HG03139 (cell line): ENCODE results near the gene GP1BB.

Source experiments
- ATAC-seq: cut with Tn5 transposase; IDR thresholded peaks from one replicate; pipeline ENCODE4 v1.9.1; 2021; ENCODE audit not compliant: unreplicated experiment

GP1BB gene

DNA sequence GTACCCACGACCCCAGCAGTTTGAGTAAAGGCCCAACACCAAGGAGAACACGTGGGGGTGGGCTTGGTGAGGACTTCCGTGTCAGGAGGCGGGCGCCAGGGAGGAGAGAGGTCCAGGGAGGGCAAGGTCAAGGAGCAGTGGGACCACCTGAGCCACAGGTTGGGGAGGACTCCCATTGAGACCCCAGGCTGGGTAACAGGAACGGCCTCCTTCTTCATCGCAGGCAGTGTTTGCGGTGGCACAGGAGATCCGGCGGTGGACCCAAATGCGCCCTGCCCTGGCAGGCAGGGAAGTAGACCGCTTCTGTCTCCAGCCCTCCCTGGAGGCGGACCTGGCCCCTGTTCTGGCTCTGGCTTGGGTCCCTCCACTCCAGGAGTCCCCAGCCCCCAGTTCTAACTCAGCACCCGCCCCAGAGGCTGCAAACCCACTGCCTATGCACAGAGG, 31.4 kb downstream of the GP1BB start:
- no peak for ATAC-seq

DNA sequence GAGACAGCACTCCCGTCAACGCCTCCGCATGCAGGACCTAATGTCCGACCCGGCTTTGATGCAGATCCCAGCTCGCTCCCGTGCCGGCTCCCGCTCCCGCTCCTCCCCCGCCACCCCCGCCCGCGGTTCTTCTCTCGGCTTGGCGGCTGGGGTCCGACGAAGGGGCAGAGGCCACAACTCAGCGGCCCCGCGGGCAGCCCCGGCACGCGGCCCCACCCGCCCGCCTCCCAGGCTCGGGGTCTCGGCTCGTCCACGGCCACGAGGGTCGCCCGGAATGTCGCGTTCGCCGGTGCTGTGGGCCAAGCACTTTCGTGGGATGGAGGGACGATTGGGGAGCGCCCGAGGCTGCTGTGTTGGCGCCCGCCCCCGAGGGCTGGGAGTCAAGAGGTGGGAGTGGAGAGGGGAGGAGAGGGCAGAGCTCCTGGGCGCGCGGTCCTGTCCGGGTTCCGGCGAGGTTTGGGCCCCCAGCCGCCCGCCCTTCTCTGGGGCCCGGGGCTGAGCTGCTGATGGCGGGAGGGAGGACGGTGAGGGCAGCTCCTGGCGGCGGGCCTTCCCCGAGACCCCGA, 31.9 kb downstream of the GP1BB start:
- ATAC-seq = no peak

DNA sequence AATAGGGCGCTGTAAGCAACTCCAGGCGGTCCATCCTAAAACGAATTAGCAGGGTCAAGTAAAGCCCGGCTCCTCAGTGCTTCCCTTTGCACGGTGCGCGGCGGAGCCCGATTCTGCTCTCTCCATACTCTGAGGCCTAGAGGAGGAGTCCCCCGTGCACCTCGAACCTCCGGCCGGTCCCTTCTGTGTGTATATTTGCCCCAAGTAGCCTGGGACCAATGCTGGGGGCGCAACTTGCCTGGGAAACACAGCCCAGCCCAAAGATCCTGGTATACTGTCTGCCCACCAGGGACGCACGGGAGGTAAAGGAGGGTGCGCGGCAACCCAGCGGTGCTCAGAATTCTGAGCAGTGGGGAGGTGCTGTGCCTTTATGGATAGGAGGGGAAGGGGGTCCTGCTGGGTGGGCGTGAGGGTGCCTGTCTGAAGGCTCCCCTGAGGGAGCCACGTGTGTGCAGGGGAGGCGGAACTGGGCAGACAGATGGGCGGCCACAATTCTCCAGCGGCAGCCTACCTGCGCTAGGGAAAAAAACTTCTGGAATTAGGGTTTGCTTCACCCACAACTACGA, 32.5 kb downstream of the GP1BB start:
- no peak for ATAC-seq

GRCh38 chr22:19756288-19757128, 33.2 kb downstream of the GP1BB start:
- no peak for ATAC-seq

DNA sequence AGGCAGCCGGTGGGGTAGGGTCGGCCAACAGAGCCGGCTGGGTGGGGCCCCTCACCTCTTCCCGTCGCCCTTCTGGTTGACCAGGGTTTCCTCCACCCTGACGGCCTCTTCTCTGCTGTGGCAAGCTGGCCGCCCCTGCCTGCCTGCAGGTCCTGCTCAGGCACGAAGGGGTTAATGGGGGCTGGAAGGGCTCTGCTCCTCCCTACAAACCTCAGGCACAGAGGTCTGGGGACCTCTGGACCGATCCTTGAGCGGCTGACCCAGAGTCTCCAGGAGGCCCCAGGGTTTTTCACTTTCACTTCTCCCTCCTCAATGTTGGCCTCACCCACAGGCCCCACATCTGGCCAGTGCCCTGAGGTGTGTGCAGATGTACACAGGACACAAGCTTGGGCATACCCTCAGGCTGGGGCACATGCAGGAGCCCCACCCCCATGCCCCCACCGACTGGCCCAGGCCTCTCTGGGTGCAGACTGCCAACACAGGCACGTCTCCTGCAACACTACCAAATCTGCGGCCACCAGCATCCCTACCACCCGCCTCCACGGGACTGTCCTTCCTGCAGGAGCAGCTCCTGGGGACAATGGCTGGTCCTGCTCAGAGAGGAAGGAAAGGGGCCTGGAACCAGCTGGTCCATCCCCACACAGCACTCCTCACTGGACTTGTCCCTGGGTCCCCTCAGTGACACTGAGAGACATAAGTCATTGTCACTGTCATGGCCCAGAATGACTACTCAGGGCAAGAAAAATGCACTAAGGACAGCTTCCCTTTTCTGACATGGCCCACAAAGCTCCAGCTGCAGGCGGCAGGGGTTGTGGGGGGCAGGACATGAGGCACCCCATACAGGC, 34.0 kb downstream of the GP1BB start:
- ATAC-seq = no peak

DNA sequence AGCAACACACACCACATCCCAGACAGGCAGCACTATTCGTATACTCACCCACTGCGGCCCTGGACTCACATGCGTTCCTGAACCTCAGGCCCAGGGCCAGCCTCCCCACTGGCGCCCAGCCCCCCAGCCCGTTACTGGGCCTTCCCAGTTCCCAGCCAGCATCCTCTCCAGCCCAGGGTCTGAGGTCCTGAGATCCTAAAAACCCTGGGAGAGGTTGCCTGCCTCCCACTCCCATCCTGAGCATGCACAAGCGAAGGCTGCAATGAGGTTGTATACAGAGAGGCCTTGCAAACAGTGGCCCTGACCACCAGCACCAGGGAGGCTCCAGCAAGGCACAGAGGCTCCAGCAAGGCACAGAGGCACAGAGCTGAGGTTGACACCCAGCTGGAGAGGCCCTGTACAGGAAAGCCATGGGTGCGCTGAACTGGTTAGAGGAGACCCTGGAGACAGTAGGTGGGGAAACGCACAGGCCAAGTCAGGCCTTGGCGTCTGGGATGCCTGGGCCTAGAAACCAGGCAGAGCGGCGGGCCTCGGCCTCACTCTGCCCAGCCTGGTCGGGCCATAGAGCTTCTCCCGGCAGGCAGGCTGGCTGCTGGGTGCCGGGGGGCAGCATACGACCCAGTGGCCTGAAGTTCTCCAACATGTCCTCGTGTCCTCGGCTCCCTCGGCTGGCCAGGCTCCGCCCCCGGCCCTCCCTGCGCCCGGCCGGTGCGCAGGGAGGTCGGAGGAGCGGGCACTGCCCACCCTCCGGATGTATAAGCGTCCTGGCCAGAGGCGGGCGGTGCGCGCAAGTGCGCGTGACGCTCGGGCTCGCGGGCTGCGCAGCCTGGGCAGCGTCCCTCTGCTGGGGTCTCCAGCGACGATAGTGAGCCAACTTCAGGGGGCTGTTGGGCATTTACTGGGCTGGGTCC, 34.9 kb downstream of the GP1BB start:
- no peak for ATAC-seq

DNA sequence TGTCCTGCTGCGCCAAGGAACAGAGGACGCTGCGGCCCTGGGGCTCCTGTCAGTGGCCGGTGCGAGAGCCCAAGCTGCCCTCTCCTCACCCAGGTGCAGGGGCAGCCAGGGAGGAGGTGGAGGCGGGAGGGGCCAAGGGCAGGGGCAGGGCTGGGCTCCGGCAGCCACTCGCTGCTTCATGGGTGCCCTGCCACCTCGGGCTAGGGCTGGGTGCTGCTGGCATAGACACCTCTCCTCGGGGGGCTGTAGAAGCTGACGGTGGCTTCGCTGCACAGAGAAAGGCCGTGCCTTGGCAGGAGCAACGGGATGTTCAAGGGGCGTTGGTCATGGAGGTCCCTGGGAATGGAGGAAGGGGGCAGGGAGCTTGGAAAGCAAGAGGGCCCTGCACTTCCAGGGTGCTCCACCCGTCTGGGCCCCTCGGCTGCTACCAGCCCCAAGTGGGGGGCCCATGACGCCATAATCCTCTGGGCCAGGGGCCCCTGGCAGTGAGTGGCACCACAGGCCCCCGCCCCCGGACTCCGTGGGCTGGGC, 35.6 kb downstream of the GP1BB start:
- no peak for ATAC-seq

- ATAC-seq = no peak
These were observed 36.2 kb downstream of the GP1BB start for GRCh38 chr22:19759427-19760057.

DNA sequence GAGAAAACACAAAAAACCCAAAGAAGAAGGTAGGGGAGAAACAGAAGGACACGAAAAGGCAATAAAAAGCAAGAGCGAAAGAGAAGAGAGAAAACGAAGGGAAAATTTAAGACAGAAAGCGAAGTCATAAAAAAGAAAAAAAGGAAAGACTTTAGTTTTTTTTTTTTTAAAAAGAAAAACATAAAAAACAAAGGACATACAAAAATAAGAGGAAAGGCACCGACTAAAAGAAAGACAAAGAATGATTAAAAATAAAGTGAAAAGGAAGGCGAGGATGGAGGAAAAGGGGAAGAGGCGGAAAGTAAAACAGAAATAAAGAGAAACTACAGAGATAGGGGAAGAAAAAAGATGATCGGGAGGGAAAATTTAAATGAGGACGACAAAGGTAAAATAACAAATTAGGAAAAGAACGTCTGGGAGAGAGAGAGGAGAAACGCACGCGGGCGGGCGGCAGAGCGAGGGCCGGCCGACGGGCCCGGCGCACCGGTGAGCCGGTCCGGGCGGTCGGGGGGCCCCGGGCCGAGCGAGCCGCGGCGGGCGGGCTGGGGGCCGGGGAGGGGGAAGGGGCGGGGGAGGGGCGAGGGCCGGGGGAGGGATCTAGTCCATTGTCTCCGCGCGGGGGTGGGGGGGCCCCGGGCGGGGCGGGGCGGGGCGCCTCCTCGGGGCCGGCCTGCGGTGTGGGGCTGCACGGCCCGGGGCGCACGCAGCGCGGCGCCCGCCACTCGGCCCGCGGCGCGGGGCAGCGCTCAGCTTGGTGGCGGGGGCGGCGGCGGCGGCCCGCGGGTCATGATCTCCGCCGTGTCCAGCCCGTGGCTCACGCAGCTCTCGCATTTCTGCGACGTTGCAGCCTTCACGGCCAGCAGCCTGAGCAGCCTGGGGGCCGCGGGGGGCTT, 37.0 kb downstream of the GP1BB start, which contains the start of gene TBX1:
TSS of gene TBX1 (plus strand) at position 721 of the 893 bp plus-strand sequence. CDS start at position 787, 66 bp downstream.
- no peak for ATAC-seq

DNA sequence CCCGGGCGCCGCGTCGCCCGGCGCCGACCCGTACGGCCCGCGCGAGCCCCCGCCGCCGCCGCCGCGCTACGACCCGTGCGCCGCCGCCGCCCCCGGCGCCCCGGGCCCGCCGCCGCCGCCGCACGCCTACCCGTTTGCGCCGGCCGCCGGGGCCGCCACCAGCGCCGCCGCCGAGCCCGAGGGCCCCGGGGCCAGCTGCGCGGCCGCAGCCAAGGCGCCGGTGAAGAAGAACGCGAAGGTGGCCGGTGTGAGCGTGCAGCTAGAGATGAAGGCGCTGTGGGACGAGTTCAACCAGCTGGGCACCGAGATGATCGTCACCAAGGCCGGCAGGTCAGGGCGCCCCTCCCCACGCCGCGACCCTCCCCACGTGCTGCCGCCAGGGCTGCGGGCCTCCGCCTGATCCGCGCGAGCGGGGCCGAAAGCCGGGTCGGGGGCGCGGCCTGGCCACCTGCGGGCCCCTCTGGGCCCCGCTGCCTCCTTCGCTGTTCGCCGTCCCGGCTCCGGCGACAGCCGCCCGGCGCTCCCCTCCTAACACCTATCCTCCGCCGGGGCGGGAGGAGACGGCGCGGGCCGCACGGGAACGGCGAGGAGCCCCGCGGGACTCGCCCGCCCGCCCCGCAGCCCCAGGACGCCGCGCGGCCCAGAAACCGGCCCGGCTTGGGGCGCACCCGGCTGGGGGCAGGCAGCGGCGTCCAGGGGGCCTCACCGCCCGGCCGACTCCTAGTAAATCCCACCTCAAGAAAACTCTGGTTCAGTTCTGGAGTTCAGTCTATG, 37.8 kb downstream of the GP1BB start:
- ATAC-seq = no peak

DNA sequence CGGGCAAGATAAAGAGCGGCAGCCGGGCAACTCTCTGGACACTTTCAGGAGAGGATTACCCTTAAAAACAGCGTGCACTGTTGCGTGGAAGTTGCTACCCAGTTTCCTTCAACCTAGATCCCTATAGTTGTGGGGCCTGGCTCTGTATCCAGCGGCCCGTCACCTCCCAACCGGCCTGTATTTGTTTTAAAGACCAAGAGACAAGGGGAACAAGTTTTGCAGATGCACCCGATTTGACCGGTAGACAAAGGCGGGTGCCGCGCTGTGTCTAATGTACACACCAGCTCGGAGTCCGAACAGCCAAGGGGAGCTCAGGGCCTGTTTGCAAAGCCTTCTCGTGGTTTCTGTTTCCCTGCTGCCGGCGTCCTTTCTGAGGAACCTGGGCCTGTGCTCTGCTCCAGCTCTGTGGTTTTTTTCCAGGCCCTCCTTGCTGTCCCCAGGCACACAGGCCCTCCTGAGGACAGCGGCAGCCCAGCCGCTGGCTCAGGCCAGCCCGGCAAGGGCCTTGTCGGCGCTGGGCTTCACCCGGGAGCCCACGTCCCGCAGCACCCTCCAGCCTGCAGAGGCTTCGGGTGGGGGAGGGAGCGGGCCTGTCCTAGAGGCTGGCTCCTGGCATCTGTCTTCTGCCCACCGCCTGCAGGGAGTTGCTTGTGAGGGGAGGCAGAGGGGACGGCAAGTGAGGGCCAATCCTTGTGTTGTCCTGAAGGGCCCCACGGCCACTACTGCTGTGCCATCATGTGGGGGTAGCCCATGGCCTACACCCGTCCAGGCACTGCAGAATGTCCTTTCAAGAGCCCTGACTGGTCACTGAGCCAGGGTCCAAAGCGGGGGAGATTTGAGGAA, 38.6 kb downstream of the GP1BB start:
- no peak for ATAC-seq

- ATAC-seq = no peak
These were observed 39.5 kb downstream of the GP1BB start for GRCh38 chr22:19762568-19763457.

- no peak for ATAC-seq
These were observed 40.3 kb downstream of the GP1BB start for GRCh38 chr22:19763458-19764298.

- no peak for ATAC-seq
These were observed 40.9 kb downstream of the GP1BB start for GRCh38 chr22:19764299-19764593.
